Activated T-helper 9 cell treated with anti-CD3 and anti-CD28 coated beads, Interleukin-2, amount 50 U/mL, for 16 hours (primary cell): ENCODE measurements around the gene TRIM5.
"Not testable (repeated sequence)": the region's sequence is repeated elsewhere in the genome, so short reads cannot be mapped to it uniquely, and the experiment has no call there.

Experiments used
- DNase-seq: peaks from one replicate; pipeline ENCODE4 v3.0.0-alpha.2; 2020; ENCODE audit warnings: low read depth

TRIM5 gene

GRCh38 chr11:5688482-5688881, 3.6 kb upstream of the TRIM5 start:
- DNase-seq, result no peak

- DNase-seq, result no peak
Measured at GRCh38 chr11:5686426-5686825, 1.6 kb upstream of the TRIM5 start.

DNA sequence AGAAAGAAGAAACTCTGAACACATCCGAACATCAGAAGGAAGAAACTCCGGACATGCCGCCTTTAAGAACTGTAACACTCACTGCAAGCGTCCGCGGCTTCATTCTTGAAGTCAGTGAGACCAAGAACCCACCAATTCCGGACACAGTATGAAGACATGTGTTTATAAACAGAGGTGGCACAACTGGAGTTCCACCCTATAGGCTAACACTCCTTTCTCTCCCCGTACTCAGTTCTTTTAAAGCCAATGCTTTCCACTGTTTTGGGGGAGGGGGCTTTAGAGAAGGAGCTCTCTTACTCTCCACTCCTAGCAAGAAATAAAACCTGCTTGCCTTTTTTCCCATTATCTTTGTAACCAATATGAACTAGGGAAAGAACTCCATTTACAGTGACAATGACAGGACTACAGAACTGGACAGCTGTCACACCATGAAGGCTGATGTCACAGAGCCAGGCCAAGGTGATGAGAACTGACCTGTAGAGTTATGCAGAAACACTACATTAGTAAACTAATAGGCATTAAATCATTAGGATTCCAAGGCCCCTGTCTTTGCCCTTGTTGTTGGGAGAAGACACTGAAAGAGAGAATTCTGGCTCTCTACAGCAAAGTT, 733 bp downstream of the TRIM5 start:
- no peak for DNase-seq

DNA sequence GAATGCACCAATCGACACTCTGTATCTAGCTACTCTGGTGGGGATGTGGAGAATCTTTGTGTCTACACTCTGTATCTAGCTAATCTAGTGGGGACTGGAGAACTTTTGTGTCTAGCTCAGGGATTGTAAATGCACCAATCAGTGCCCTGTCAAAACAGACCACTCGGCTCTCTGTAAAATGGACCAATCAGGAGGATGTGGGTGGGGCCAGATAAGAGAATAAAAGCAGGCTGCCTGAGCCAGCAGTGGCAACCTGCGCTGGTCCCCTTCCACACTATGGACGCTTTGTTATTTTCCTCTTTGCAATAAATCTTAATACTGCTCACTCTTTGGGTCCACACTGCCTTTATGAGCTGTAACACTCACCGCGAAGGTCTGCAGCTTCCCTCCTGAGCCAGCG, 1.3 kb downstream of the TRIM5 start:
- peak; percentile 12 for DNase-seq

DNA sequence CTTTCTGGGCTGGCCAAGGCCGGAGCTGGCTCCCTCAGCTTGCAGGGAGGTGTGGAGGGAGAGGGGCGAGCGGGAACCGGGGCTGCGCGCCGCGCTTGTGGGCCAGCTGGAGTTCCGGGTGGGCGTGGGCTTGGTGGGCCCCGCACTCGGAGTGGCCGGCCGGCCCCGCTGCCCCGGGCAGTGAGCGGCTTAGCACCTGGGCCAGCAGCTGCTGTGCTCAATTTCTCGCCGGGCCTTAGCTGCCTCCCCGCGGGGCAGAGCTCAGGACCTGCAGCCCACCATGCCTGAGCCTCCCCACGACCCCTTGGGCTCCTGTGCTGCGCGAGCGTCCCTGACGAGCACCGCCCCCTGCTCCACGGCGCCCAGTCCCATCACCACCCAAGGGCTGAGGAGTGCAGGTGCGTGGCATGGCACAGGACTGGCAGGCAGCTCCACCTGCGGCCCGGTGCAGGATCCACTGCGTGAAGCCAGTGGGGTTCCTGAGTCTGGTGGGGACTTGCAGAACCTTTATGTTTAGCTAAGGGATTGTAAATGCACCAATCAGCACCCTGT, 1.9 kb downstream of the TRIM5 start:
- DNase-seq, result not testable (repeated sequence)

- DNase-seq, result no peak
Measured at GRCh38 chr11:5679811-5680210, 5.1 kb downstream of the TRIM5 start.

DNA sequence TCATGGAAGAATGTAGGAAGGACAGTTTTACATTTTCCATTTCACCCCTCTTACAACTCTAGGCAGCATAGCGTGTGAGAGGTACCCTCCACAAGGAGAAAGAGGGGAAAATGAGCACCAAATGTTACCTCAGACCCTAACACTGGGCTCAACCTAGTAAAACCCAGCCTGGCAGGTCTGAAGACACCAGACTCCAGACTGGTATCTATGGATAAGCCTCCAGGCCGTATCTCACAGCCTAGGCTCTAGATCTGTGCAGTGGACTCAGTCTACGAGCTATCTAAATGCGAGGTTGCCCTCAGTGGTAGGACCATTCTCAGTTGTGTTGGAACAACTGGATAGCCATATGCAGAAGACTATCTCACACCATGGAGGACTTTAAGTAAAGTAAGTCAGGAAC, 10.5 kb downstream of the TRIM5 start:
- DNase-seq, result no peak

- no peak for DNase-seq
Measured at GRCh38 chr11:5671831-5672230, 13.0 kb downstream of the TRIM5 start.

GRCh38 chr11:5666402-5666793, 18.5 kb downstream of the TRIM5 start:
- DNase-seq, result no peak

DNA sequence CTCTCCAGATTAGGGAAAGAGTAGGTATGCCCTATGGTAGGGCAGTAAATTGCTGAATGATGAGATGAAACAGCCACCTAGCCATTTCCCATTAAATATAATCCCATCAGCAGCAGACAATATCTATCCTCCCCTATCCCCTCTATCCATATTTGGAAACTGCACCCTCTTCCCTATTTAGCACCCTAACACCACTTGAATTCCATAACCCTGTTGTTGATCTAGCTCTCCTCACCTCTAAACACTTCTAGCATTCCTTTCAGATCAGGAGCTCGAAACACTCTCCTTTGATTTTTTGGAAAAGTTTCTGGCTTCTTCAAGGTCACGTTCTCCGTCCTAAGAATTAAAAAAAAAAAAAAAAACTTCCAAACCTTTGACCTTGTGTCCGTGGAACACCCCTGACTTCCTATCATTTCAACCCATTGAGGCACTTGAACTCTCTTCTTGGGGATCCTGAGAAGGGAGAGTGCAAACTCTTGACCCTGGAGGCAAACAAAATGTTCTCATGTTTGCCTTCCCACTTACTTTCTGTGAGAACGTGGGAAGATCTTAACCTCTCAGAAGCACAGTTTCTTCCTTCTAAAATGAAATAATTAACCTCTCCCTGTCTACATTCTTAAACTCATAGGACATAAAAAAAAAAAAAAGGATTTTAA, 19.0 kb downstream of the TRIM5 start:
- DNase-seq, result no peak

DNA sequence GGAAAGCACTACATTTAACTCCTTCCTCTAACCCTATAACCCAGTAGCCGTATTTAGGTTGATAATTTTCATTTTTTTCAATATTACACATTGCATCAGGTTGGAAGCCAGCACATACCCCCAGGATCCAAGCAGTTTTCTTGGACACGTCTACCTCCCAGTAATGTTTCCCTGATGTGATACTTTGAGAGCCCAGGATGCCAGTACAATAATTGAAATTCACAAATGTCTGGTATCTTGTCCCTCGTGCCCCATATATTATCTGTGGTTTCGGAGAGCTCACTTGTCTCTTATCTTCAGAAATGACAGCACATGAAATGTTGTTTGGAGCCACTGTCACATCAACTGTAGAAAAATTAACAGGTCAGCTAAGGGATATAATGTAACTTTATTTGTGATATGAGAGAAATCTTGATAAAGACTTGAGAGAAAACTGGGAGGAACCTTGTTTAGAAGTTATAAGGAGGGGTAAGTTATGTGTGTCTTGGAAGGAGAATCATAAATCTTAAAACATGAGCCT, 19.8 kb downstream of the TRIM5 start:
- DNase-seq, result no peak

- DNase-seq, result no peak
Measured at GRCh38 chr11:5663511-5663910, 21.4 kb downstream of the TRIM5 start.

DNA sequence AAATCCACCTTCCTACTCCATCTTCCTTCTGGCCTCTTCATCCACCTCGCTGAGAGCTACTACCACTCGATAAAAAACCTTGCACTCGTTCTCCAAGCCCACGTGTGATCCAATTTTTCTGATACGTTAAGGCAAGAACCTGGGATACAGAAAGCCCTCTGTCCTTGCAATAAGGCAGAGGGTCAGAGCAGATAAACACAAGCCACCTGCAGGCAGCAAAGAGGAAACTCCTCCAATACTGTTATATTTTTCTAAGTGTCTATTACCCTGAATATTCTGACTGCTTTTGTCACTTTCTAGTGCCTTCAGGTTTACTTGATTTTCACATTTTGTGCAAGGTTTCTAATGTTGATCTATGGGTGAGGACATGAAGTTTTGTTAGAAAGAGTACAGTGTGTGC, 26.6 kb downstream of the TRIM5 start:
- DNase-seq, result no peak

DNA sequence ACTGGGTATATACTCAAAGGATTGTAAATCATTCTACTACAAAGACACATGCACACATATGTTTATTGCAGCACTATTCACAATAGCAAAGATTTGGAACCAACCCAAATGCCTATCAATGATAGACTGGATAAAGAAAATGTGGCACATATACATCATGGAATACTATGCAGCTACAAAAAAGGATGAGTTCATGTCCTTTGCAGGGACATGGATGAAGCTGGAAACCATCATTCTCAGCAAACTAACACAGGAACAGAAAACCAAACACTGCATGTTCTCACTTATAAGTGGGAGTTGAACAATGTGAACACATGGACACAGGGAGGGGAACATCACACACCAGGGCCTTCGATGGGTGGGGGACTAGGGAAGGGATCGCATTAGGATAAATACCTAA, 27.9 kb downstream of the TRIM5 start:
- not testable (repeated sequence) for DNase-seq

DNA sequence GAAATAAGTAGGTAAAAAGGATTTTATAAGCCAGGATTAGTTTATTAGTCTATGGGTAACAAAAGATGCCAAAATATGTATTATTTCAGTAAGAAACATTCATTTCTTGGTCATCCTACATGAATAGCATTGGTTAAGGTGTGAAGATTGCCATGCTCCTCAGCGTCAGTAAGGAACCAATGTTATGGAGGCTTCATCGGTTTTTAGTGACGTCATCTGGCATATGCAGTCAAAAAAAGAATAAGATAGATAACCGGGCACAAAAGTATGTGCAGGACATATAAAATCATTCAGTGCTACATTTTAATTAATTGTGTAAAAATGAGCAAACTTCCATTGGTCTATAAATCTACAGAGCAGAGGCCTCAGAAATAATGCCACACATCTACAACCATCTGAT, 29.4 kb downstream of the TRIM5 start:
- DNase-seq, result no peak

DNA sequence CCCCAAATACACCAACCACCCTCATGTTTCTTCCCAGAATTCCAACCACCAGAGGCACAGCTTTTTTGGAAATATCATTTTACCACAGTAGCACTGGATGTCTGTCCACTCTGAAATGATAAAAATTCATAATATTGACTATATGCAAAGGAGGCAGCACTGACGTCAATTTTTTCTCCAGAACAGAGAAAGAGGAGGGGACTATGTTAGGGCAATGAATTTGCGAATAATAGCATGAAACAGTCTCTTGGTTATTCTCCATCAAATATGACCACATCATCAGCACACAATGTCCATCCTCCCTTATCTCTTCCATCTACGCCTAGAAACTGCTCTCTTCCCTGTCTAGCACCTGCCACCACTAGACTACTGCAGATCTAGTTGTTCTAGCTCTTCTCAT, 38.7 kb downstream of the TRIM5 start:
- no peak for DNase-seq

DNA sequence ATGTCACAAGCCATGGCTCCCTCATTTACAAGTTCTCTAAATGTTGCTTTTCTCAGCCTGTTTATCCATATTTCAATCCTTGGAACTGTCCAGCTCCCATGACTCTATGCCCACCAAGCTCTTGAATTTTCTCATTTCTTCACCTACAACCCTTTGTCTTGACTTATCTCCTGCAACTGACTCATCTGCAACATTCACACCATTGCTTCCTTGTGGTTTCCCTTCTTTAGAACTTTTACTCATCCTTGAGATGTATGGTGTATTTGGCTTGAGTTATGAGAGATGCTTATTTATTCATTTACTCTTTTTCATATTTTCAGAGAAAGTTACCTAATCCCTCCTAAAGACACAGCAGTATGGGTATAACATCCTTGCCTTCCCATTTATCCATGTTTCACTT, 41.3 kb downstream of the TRIM5 start:
- no peak for DNase-seq

GRCh38 chr11:5639953-5640352, 44.9 kb downstream of the TRIM5 start:
- no peak for DNase-seq

DNA sequence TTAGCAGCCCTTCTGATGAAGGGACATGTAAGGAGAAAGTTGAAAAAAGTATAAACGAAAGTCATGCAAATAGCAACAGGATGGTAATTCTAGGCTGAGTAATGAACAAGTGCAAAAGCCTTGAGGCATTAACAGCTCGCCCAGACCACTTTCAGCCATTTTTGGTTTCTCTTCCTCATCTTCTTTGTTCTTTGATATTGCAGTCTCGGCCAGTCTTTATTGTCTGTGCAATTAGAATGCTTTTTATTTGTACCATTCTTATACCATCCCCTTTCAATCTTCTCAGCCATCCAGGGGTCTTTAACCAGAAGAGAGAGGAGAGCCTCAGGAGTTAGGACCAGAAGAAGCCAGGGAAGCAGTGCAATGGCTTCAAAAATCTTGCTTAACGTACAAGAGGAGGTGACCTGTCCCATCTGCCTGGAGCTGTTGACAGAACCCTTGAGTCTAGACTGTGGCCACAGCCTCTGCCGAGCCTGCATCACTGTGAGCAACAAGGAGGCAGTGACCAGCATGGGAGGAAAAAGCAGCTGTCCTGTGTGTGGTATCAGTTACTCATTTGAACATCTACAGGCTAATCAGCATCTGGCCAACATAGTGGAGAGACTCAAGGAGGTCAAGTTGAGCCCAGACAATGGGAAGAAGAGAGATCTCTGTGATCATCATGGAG, 52.8 kb downstream of the TRIM5 start:
- no peak for DNase-seq

DNA sequence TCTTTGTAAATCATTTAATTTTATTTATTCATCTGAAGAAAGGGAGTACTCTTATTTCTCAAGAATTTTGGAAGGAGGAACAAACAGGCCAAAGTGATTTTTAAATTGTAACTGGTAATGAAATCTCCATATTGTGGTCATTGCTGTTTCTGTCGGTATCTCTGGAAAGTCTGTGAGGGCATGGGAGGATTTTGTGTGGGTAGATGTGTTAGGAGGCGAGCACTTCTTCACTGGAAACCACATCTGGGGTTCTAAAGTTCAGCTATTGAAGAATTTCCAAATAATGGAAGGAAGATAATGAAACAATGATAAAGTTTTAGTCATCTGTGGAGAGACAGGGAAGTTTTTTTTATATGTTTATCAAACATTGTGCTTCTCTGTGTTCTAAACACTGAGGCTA, 53.5 kb downstream of the TRIM5 start:
- DNase-seq, result no peak

GRCh38 chr11:5626196-5626595, 58.7 kb downstream of the TRIM5 start:
- no peak for DNase-seq

- DNase-seq, result no peak
Measured at GRCh38 chr11:5625281-5625680, 59.6 kb downstream of the TRIM5 start.
